ENCODE results near the gene FAM170B. TPM values are rescaled to one million over a fixed set of nuclear protein-coding genes. Genes with fewer than 3 reads are reported as not detected.

FAM170B gene
- total RNA-seq, 1 experiment from 2014 or later = not detected

GRCh38 chr10:49108656-49109055 lies 25.2 kb downstream of the FAM170B start:
- POLR2A ChIA-PET = no interaction called here
- CTCF ChIA-PET = no interaction called here
- DNase-seq (ENCODE audit: low spot score) (no peak), ATAC-seq (no peak)
- H3K27me3 Mint-ChIP-seq (ENCODE audit: low read depth) = peaks cover 2% of the 10 kb centered on the region
- H3K4me3 Mint-ChIP-seq = no peak overlapping the region
- no peaks in the 10 kb centered on the region for H3K9me3 Mint-ChIP-seq
- H3K4me1 Mint-ChIP-seq = 0 out of 2 replicates have a peak, but pooled peaks cover 3% of the 10 kb centered on the region
- TF ChIP-seq JAZF1 (CRISPR knock-in tag; IDR thresholded peaks at IDR 0.05) (no peak), ARID4B (CRISPR knock-in tag; IDR thresholded peaks at IDR 0.05; ENCODE audit: borderline replicate concordance) (no peak), ZBTB21 (CRISPR knock-in tag; IDR thresholded peaks at IDR 0.05; ENCODE audit: borderline replicate concordance) (no peak)
- H3K36me3 Mint-ChIP-seq = no peaks in the 10 kb centered on the region
- H3K27ac Mint-ChIP-seq = no peak overlapping the region

GRCh38 chr10:49107887-49108267 lies 25.9 kb downstream of the FAM170B start:
- ATAC-seq (no peak), DNase-seq (ENCODE audit: low spot score) (no peak)
- ChIA-PET POLR2A (no interaction called here), CTCF (no interaction called here)
- Mint-ChIP-seq H3K4me3 (no peak overlapping the region), H3K27ac (no peak overlapping the region), H3K27me3 (ENCODE audit: low read depth) (no peaks in the 10 kb centered on the region; the same call in 1 of the 2 replicates), H3K9me3 (no peaks in the 10 kb centered on the region), H3K4me1 (0 out of 2 replicates have a peak, but pooled peaks cover 3% of the 10 kb centered on the region), H3K36me3 (no peaks in the 10 kb centered on the region)
- TF ChIP-seq ZBTB21 (CRISPR knock-in tag; IDR thresholded peaks at IDR 0.05; ENCODE audit: borderline replicate concordance) (no peak), ZMAT4 (CRISPR knock-in tag; IDR thresholded peaks at IDR 0.05) (no peak), AR (CRISPR knock-in tag; IDR thresholded peaks at IDR 0.05) (no peak), NR2C2 (CRISPR knock-in tag; IDR thresholded peaks at IDR 0.05) (no peak), RELA (CRISPR knock-in tag; IDR thresholded peaks at IDR 0.05; ENCODE audit: borderline replicate concordance) (no peak), TP53 (CRISPR knock-in tag; IDR thresholded peaks at IDR 0.05) (no peak), ZNF263 (CRISPR knock-in tag; IDR thresholded peaks at IDR 0.05; ENCODE audit: low read depth) (no peak), AFF4 (CRISPR knock-in tag; IDR thresholded peaks at IDR 0.05; ENCODE audit: borderline replicate concordance) (no peak), CREM (CRISPR knock-in tag; IDR thresholded peaks at IDR 0.05) (no peak), ZNF281 (CRISPR knock-in tag; IDR thresholded peaks at IDR 0.05) (no peak), CTCF (IDR thresholded peaks at IDR 0.05) (no peak), ERG (CRISPR knock-in tag; IDR thresholded peaks at IDR 0.05) (no peak), ATF3 (CRISPR knock-in tag; conservative IDR thresholded peaks at IDR 0.05) (no peak), MAX (CRISPR knock-in tag; IDR thresholded peaks at IDR 0.05) (no peak)
